ENCODE data around the gene GGNBP2.
A peak's percentile ranks its signal among the peaks of the same experiment; 100 is the strongest.

The GGNBP2 gene

DNA sequence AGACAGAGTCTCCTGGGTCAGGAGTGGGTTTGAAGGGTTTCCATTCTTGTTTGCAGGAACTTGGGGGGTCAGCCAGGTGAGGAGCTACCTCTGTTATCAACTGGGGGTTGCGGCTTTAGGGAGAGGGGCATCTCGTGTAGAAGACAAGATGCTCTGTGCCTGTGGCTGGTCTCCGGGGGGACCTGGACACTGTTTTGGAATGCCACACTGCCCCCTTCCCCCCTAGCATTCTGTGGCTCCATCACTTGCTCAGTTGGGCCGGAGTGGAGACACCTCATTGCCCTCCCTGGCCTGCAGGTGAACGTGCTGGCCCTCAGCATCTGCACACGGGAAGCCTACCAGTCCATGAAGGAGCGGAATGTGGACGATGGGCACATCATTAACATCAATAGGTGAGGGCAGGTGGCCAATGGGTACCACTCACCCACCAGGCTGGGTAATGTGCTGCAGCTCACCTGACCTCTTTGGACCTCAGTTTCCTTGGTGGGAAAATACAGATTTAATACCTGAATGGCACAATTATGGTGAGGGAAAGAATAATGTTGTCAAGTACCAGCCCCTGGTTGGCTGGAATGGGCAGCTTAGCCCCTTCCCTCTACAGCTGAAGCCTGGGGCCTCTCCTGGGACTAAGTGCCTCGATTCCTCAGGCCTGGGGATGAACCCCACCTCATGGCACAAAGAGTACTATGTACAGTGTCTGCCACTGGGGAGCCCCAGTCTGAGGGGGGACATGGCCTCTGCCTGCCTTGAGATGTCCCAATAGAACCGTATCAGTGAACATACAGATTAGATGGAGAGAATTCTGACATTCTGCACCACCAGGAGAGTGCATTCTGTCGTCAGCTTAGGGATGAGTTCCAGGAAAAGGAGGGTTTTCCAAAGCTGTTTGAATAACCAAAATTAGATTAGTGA, 53.4 kb downstream of the GGNBP2 start:
- Histone ChIP-seq H2BK5ac (ENCODE audit: low read length) (no peak overlapping the region), H2BK15ac (ENCODE audit: low read length) (no peak overlapping the region), H3K79me1 (ENCODE audit: low read depth, low read length) (peaks cover 6% of the 10 kb centered on the region), H3K4ac (ENCODE audit: low read length) (no peak overlapping the region), H3K36me3 (replicated peaks in 1 of 2; ENCODE audit: control insufficient read depth in 2 of 2, insufficient read depth in 2 of 2, low read length in 2 of 2) (peaks cover 9 to 32% of the 10 kb centered on the region in 2 donors), H2BK12ac (ENCODE audit: low read length) (no peak overlapping the region), H3K18ac (ENCODE audit: low read length) (no peak overlapping the region), H4K91ac (ENCODE audit: low read depth, low read length, poor library complexity) (no peak overlapping the region), H3K27me3 (ENCODE audit: control insufficient read depth in 3 of 3, insufficient read depth in 3 of 3, low read depth in 1 of 3, low read length in 3 of 3) (peaks cover 0 to 2% (median 0%) of the 10 kb centered on the region in 3 experiments), H3K9ac (ENCODE audit: low read depth, low read length, poor library complexity) (no peak overlapping the region), H2AFZ (ENCODE audit: low read length) (no peak overlapping the region), H3K4me2 (ENCODE audit: insufficient read depth, low read length, poor library complexity, severe bottlenecking) (no peak overlapping the region), H3K27ac (replicated peaks; ENCODE audit: low read length) (no peak overlapping the region), H4K8ac (ENCODE audit: low read depth, low read length) (no peak overlapping the region), H3K4me1 (ENCODE audit: control insufficient read depth in 2 of 2, insufficient read depth in 1 of 2, low read depth in 1 of 2, low read length in 2 of 2) (peaks cover 14 to 20% of the 10 kb centered on the region in 2 donors), H3K9me3 (replicated peaks in 1 of 2; ENCODE audit: control insufficient read depth in 2 of 2, insufficient read depth in 1 of 2, low read depth in 1 of 2, low read length in 2 of 2) (no peaks in the 10 kb centered on the region), H2AK5ac (ENCODE audit: low read depth, low read length) (no peak overlapping the region), H3K4me3 (ENCODE audit: low read length in 2 of 2) (no peak overlapping the region), H3K23ac (ENCODE audit: low read depth, low read length, poor library complexity) (no peak overlapping the region), H3K14ac (ENCODE audit: low read length) (no peak overlapping the region), H2BK120ac (ENCODE audit: low read depth, low read length) (no peak overlapping the region)
- no peak for DNase-seq (ENCODE audit: low spot score)
- WGBS, 2 donors (ENCODE audit: extremely low coverage in 2 of 2, insufficient read length in 2 of 2, insufficient replicate concordance in 1 of 2), result no CpG with 5 or more reads among the region's 11 CpGs

DNA sequence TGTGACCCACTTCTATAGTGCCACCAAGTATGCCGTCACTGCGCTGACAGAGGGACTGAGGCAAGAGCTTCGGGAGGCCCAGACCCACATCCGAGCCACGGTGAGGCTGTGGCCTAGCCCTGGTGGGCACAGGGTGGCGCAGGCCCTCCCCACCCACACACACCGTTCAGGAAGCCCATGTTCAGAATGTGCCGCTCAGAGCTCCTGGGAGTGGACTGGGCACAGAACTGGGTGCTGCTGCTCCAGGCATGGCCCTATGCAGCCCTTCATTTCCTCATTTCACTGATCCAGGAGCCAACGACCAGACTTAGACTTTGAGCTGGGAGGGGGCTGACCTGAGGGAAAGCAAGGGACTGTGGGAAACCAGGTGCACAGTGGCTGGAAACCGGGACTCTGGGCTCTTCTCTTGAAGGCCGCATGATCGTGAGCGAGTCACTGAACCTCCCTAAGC, 54.3 kb downstream of the GGNBP2 start:
- H2BK120ac ChIP-seq (ENCODE audit: low read depth, low read length), result no peak overlapping the region
- no peak overlapping the region for H3K4me3 ChIP-seq (ENCODE audit: low read length in 2 of 2)
- no peak overlapping the region for H2BK5ac ChIP-seq (ENCODE audit: low read length)
- DNase-seq (ENCODE audit: low spot score), result no peak
- H3K36me3 ChIP-seq (replicated peaks in 1 of 2; ENCODE audit: control insufficient read depth in 2 of 2, insufficient read depth in 2 of 2, low read length in 2 of 2), result peaks cover 9 to 32% of the 10 kb centered on the region in 2 donors
- no peak overlapping the region for H2AFZ ChIP-seq (ENCODE audit: low read length)
- H2BK12ac ChIP-seq (ENCODE audit: low read length), result no peak overlapping the region
- no peak overlapping the region for H3K4ac ChIP-seq (ENCODE audit: low read length)
- H2BK15ac ChIP-seq (ENCODE audit: low read length), result no peak overlapping the region
- H3K18ac ChIP-seq (ENCODE audit: low read length), result no peak overlapping the region
- peaks cover 0 to 2% (median 0%) of the 10 kb centered on the region in 3 experiments for H3K27me3 ChIP-seq (ENCODE audit: control insufficient read depth in 3 of 3, insufficient read depth in 3 of 3, low read depth in 1 of 3, low read length in 3 of 3)
- H4K91ac ChIP-seq (ENCODE audit: low read depth, low read length, poor library complexity), result no peak overlapping the region
- peak overlapping the region; percentile 24 for H2AK5ac ChIP-seq (ENCODE audit: low read depth, low read length)
- WGBS, 2 donors (ENCODE audit: extremely low coverage in 2 of 2, insufficient read length in 2 of 2, insufficient replicate concordance in 1 of 2), result no CpG with 5 or more reads among the region's 13 CpGs
- H3K9me3 ChIP-seq (replicated peaks in 1 of 2; ENCODE audit: control insufficient read depth in 2 of 2, insufficient read depth in 1 of 2, low read depth in 1 of 2, low read length in 2 of 2), result no peaks in the 10 kb centered on the region
- H3K4me1 ChIP-seq (ENCODE audit: control insufficient read depth in 2 of 2, insufficient read depth in 1 of 2, low read depth in 1 of 2, low read length in 2 of 2), result peaks cover 12 to 15% of the 10 kb centered on the region in 2 donors
- H3K9ac ChIP-seq (ENCODE audit: low read depth, low read length, poor library complexity), result peak overlapping the region; percentile 24
- no peak overlapping the region for H3K27ac ChIP-seq (replicated peaks; ENCODE audit: low read length)
- H3K23ac ChIP-seq (ENCODE audit: low read depth, low read length, poor library complexity), result no peak overlapping the region
- no peak overlapping the region for H3K4me2 ChIP-seq (ENCODE audit: insufficient read depth, low read length, poor library complexity, severe bottlenecking)
- no peak overlapping the region for H4K8ac ChIP-seq (ENCODE audit: low read depth, low read length)
- H3K14ac ChIP-seq (ENCODE audit: low read length), result no peak overlapping the region
- H3K79me1 ChIP-seq (ENCODE audit: low read depth, low read length), result peaks cover 6% of the 10 kb centered on the region

DNA sequence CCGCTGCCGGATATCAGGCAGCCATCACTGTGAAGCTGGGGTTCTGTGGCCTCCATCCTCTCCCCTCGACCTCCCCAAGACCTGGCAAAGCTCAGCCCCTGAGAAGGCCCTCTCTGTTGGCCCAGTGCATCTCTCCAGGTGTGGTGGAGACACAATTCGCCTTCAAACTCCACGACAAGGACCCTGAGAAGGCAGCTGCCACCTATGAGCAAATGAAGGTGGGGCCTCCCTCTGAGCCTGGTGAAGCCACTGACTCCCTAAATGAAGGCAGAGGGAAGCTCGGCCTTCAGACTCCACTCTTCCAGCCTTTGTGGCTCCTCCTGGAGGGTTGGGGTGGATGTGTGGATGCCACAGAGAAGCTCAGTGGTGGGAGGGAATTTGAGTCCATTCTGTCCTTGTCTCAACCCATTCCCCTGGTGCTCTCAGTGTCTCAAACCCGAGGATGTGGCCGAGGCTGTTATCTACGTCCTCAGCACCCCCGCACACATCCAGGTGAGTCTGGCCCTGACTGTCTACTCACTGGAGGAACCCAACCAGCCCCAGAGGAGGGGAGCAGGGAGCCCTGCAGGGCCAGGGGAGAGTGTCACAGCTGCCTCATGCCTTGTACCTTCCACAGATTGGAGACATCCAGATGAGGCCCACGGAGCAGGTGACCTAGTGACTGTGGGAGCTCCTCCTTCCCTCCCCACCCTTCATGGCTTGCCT, 55.0 kb downstream of the GGNBP2 start:
- Histone ChIP-seq H3K27me3 (ENCODE audit: control insufficient read depth in 3 of 3, insufficient read depth in 3 of 3, low read depth in 1 of 3, low read length in 3 of 3) (peaks cover 0 to 2% (median 0%) of the 10 kb centered on the region in 3 experiments), H3K18ac (ENCODE audit: low read length) (no peak overlapping the region), H3K14ac (ENCODE audit: low read length) (no peak overlapping the region), H3K4ac (ENCODE audit: low read length) (no peak overlapping the region), H2BK5ac (ENCODE audit: low read length) (no peak overlapping the region), H3K4me2 (ENCODE audit: insufficient read depth, low read length, poor library complexity, severe bottlenecking) (no peak overlapping the region), H2BK120ac (ENCODE audit: low read depth, low read length) (no peak overlapping the region), H2BK12ac (ENCODE audit: low read length) (peak overlapping the region; percentile 35), H3K4me1 (ENCODE audit: control insufficient read depth in 2 of 2, insufficient read depth in 1 of 2, low read depth in 1 of 2, low read length in 2 of 2) (peaks cover 13 to 15% of the 10 kb centered on the region in 2 donors), H3K36me3 (replicated peaks in 1 of 2; ENCODE audit: control insufficient read depth in 2 of 2, insufficient read depth in 2 of 2, low read length in 2 of 2) (peaks cover 9 to 29% of the 10 kb centered on the region in 2 donors), H3K23ac (ENCODE audit: low read depth, low read length, poor library complexity) (peak overlapping the region; percentile 53), H3K9me3 (replicated peaks in 1 of 2; ENCODE audit: control insufficient read depth in 2 of 2, insufficient read depth in 1 of 2, low read depth in 1 of 2, low read length in 2 of 2) (no peaks in the 10 kb centered on the region), H3K27ac (replicated peaks; ENCODE audit: low read length) (no peak overlapping the region), H2AK5ac (ENCODE audit: low read depth, low read length) (no peak overlapping the region), H4K8ac (ENCODE audit: low read depth, low read length) (no peak overlapping the region), H2BK15ac (ENCODE audit: low read length) (no peak overlapping the region), H3K79me1 (ENCODE audit: low read depth, low read length) (peaks cover 3% of the 10 kb centered on the region), H3K9ac (ENCODE audit: low read depth, low read length, poor library complexity) (no peak overlapping the region), H4K91ac (ENCODE audit: low read depth, low read length, poor library complexity) (no peak overlapping the region), H2AFZ (ENCODE audit: low read length) (no peak overlapping the region), H3K4me3 (ENCODE audit: low read length in 2 of 2) (no peak overlapping the region)
- DNase-seq (ENCODE audit: low spot score), result no peak
- WGBS, 2 donors (ENCODE audit: extremely low coverage in 2 of 2, insufficient read length in 2 of 2, insufficient replicate concordance in 1 of 2), result no CpG with 5 or more reads among the region's 11 CpGs

DNA sequence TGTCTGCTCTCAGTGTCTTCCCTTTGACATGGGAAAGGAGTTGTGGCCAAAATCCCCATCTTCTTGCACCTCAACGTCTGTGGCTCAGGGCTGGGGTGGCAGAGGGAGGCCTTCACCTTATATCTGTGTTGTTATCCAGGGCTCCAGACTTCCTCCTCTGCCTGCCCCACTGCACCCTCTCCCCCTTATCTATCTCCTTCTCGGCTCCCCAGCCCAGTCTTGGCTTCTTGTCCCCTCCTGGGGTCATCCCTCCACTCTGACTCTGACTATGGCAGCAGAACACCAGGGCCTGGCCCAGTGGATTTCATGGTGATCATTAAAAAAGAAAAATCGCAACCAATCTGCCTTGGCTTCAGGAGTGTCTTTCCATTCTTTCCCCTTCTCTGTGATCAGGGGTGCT, 55.7 kb downstream of the GGNBP2 start:
- H3K4me1 ChIP-seq (ENCODE audit: control insufficient read depth in 2 of 2, insufficient read depth in 1 of 2, low read depth in 1 of 2, low read length in 2 of 2), result peaks cover 13 to 15% of the 10 kb centered on the region in 2 donors
- H2AFZ ChIP-seq (ENCODE audit: low read length), result peak overlapping the region; percentile 94
- no peak overlapping the region for H4K8ac ChIP-seq (ENCODE audit: low read depth, low read length)
- H2BK12ac ChIP-seq (ENCODE audit: low read length), result no peak overlapping the region
- H3K4ac ChIP-seq (ENCODE audit: low read length), result no peak overlapping the region
- H3K4me2 ChIP-seq (ENCODE audit: insufficient read depth, low read length, poor library complexity, severe bottlenecking), result no peak overlapping the region
- no peak overlapping the region for H2AK5ac ChIP-seq (ENCODE audit: low read depth, low read length)
- H3K23ac ChIP-seq (ENCODE audit: low read depth, low read length, poor library complexity), result no peak overlapping the region
- H2BK5ac ChIP-seq (ENCODE audit: low read length), result no peak overlapping the region
- no peak overlapping the region for H2BK120ac ChIP-seq (ENCODE audit: low read depth, low read length)
- H4K91ac ChIP-seq (ENCODE audit: low read depth, low read length, poor library complexity), result no peak overlapping the region
- no peak for DNase-seq (ENCODE audit: low spot score)
- H3K27me3 ChIP-seq (ENCODE audit: control insufficient read depth in 3 of 3, insufficient read depth in 3 of 3, low read depth in 1 of 3, low read length in 3 of 3), result peaks cover 0 to 2% (median 0%) of the 10 kb centered on the region in 3 experiments
- peak overlapping the region in 1 of 2 donors; percentile 67 for H3K4me3 ChIP-seq (ENCODE audit: low read length in 2 of 2)
- no CpG with 5 or more reads among the region's 3 CpGs for WGBS, 2 donors (ENCODE audit: extremely low coverage in 2 of 2, insufficient read length in 2 of 2, insufficient replicate concordance in 1 of 2)
- H3K9ac ChIP-seq (ENCODE audit: low read depth, low read length, poor library complexity), result no peak overlapping the region
- H3K79me1 ChIP-seq (ENCODE audit: low read depth, low read length), result peaks cover 2% of the 10 kb centered on the region
- H3K9me3 ChIP-seq (replicated peaks in 1 of 2; ENCODE audit: control insufficient read depth in 2 of 2, insufficient read depth in 1 of 2, low read depth in 1 of 2, low read length in 2 of 2), result no peaks in the 10 kb centered on the region
- H3K18ac ChIP-seq (ENCODE audit: low read length), result no peak overlapping the region
- no peak overlapping the region for H3K27ac ChIP-seq (replicated peaks; ENCODE audit: low read length)
- H3K14ac ChIP-seq (ENCODE audit: low read length), result no peak overlapping the region
- peaks cover 9 to 26% of the 10 kb centered on the region in 2 donors for H3K36me3 ChIP-seq (replicated peaks in 1 of 2; ENCODE audit: control insufficient read depth in 2 of 2, insufficient read depth in 2 of 2, low read length in 2 of 2)
- H2BK15ac ChIP-seq (ENCODE audit: low read length), result no peak overlapping the region
